Measurements from ENCODE around the gene TAAR2.

Gene TAAR2

GRCh38 chr6:132569170-132569569 lies 54.9 kb downstream of the TAAR2 start:
- H3K4me3 ChIP-seq (ENCODE audit: low read depth, low read length) = no peak overlapping the region
- no peak for TF ChIP-seq CTCF (IDR thresholded peaks at IDR 0.05; ENCODE audit: low read depth, low read length)

- no peak overlapping the region for H3K4me3 ChIP-seq (ENCODE audit: low read depth, low read length)
- TF ChIP-seq CTCF (IDR thresholded peaks at IDR 0.05; ENCODE audit: low read depth, low read length) = no peak
Observed at GRCh38 chr6:132568611-132569010, 55.5 kb downstream of the TAAR2 start.

GRCh38 chr6:132567566-132567965 lies 56.5 kb downstream of the TAAR2 start:
- no peak overlapping the region for H3K4me3 ChIP-seq (ENCODE audit: low read depth, low read length)

More at GRCh38 chr6:132567566-132567965, 56.5 kb downstream of the TAAR2 start:
- no peak for TF ChIP-seq CTCF (IDR thresholded peaks at IDR 0.05; ENCODE audit: low read depth, low read length)

Data from WI38 (cell line).